K562 (cell line): Measurements from ENCODE around the gene ASS1. TPM values are rescaled to one million over a fixed set of nuclear protein-coding genes. Genes with fewer than 3 reads are reported as not detected.

ENCODE experiments used
- ATAC-seq: fragments of 200-7000 bp; cut with Tn5 transposase; 3 replicates; pipeline ENCODE4 v1.9.1; 2020; ENCODE audit warnings: moderate library complexity
- BruUV-seq: library from RNA; stranded (reverse); fragments of 400-500 nt; replicated peaks from 2 replicates; lab custom pipeline; 2021; lab: Mats Ljungman, UMichigan
- CTCF ChIA-PET: fragments of 300-600 bp; formaldehyde crosslinking; extraction: SDS; loops from one replicate; lab custom pipeline; 2021; ENCODE audit warnings: low intra/inter-chr PET ratio; lab: Yijun Ruan, JAX
- POLR2A ChIA-PET: fragments of 300-600, 350-650 bp; sonication (Branson Sonifier 250); formaldehyde crosslinking; extraction: SDS; loops from one replicate; lab custom pipeline; 2021; ENCODE audit warnings: antibody characterized with exemption, inconsistent platforms; lab: Yijun Ruan, JAX
- DNase-seq, 4 experiments: peaks; one replicate each; pipeline versions ENCODE4 v3.0.0 to v3.0.0-alpha.2; 2011 to 2018; ENCODE audit warnings: low spot score in 3 of 4, mixed read lengths in 3 of 4; ENCODE audit errors: extremely low read depth in 1 of 4
- FAIRE-seq: peaks from 2 replicates; lab custom pipeline; 2011; peaks lifted over from hg19 to GRCh38; lab: Jason Lieb, UNC
- H2AFZ ChIP-seq: 2 replicates; pipeline ENCODE4 v1.6.0; 2011; ENCODE audit warnings: low read depth, low read length, control low read depth, inconsistent platforms
- H3K27ac ChIP-seq: fragments of 200-600 bp; 3 replicates; pipeline ENCODE4 v1.8.0; 2011; ENCODE audit warnings: low read depth, mild to moderate bottlenecking, control low read depth, inconsistent platforms, low read length, moderate library complexity, mixed read lengths; ENCODE audit errors: extremely low read depth
- H3K27me3 ChIP-seq, 2 experiments: fragments of 300-600 bp in 1 of 2; 2 replicates in 1 of 2; 3 replicates in 1 of 2; pipeline versions ENCODE4 v1.6.0 to v1.8.0; 2011; ENCODE audit warnings: inconsistent platforms in 2 of 2, low read length in 2 of 2, mild to moderate bottlenecking in 1 of 2, mixed read lengths in 1 of 2, moderate library complexity in 1 of 2; ENCODE audit not compliant: control insufficient read depth in 2 of 2, insufficient read depth in 2 of 2
- H3K36me3 ChIP-seq: fragments of 300-600 bp; 3 replicates; pipeline ENCODE4 v1.8.0; 2011; ENCODE audit warnings: mild to moderate bottlenecking, low read length, inconsistent platforms; ENCODE audit not compliant: control insufficient read depth, insufficient read depth
- H3K4me1 ChIP-seq, 2 experiments: fragments of 200-600 bp in 1 of 2; replicated peaks in 1 of 2; 2 replicates in 1 of 2; 3 replicates in 1 of 2; pipeline versions ENCODE4 v1.5.1 to v1.8.0; 2011; ENCODE audit warnings: inconsistent platforms in 2 of 2, low read length in 2 of 2, mild to moderate bottlenecking in 1 of 2, mixed read lengths in 1 of 2, moderate library complexity in 1 of 2; ENCODE audit not compliant: control insufficient read depth in 2 of 2, insufficient read depth in 2 of 2
- H3K4me2 ChIP-seq: 2 replicates; pipeline ENCODE4 v1.6.1; 2011; ENCODE audit warnings: low read length, control low read depth, inconsistent platforms, mixed read lengths; ENCODE audit not compliant: insufficient read depth
- H3K4me3 ChIP-seq: fragments of 200-600 bp; sonication (generic), shearing (Covaris generic); 2 replicates; pipeline ENCODE4 v1.5.1; 2016; ENCODE audit warnings: control low read depth, inconsistent platforms
- H3K79me2 ChIP-seq: fragments of 200-600 bp; 3 replicates; pipeline ENCODE4 v1.8.0; 2011; ENCODE audit warnings: low read length, inconsistent platforms; ENCODE audit not compliant: control insufficient read depth, insufficient read depth
- H3K9ac ChIP-seq, 2 experiments: 2 replicates each; pipeline versions ENCODE4 v1.6.0 to v1.6.1; 2011; ENCODE audit warnings: low read depth in 2 of 2, low read length in 2 of 2, control low read depth in 1 of 2, inconsistent platforms in 1 of 2, mild to moderate bottlenecking in 1 of 2, mixed read lengths in 1 of 2; ENCODE audit not compliant: insufficient read depth in 1 of 2
- H3K9me1 ChIP-seq: one replicate; pipeline ENCODE4 v1.6.0; 2011; ENCODE audit warnings: inconsistent platforms, mild to moderate bottlenecking, low read length, moderate library complexity; ENCODE audit not compliant: control insufficient read depth, insufficient read depth
- H3K9me3 ChIP-seq: replicated peaks from 2 replicates; pipeline ENCODE4 v1.5.1; 2011; ENCODE audit warnings: low read depth, low read length, inconsistent platforms; ENCODE audit not compliant: control insufficient read depth, insufficient read depth
- H4K20me1 ChIP-seq: replicated peaks from 2 replicates; pipeline ENCODE4 v1.6.1; 2011; ENCODE audit warnings: low read length, inconsistent platforms, mixed read lengths; ENCODE audit not compliant: control insufficient read depth, insufficient read depth
- BCLAF1 ChIP-seq, 2 experiments: fragments of 450-650 bp in 1 of 2; IDR thresholded peaks; 2 replicates each; pipeline ENCODE4 v1.6.1; 2011 to 2017; ENCODE audit warnings: low read depth in 2 of 2, antibody characterized with exemption in 1 of 2, borderline replicate concordance in 1 of 2, low read length in 1 of 2, mild to moderate bottlenecking in 1 of 2, mixed read lengths in 1 of 2; ENCODE audit not compliant: control insufficient read depth in 1 of 2
- CHCHD3 ChIP-seq: fragments of 250-450 bp; sonication (Bioruptor Pico); IDR thresholded peaks from 2 replicates; pipeline ENCODE4 v2.1.2; 2022; ENCODE audit warnings: mild to moderate bottlenecking
- CLOCK ChIP-seq: fragments of 250-450 bp; sonication (Bioruptor Pico); IDR thresholded peaks from 2 replicates; pipeline ENCODE4 v1.4.0; 2020; ENCODE audit warnings: mild to moderate bottlenecking, moderate library complexity, borderline replicate concordance
- COPS2 ChIP-seq: fragments of 450-650 bp; conservative IDR thresholded peaks from 2 replicates; pipeline ENCODE4 v1.6.1; 2016; ENCODE audit warnings: mild to moderate bottlenecking, moderate library complexity
- FIP1L1 ChIP-seq: fragments of 200-400 bp; formaldehyde crosslinking; IDR thresholded peaks from 2 replicates; pipeline ENCODE4 v1.6.1; 2018; ENCODE audit warnings: mild to moderate bottlenecking, low read depth, low read length; ENCODE audit not compliant: poor library complexity, severe bottlenecking
- GTF2A2 ChIP-seq: IDR thresholded peaks from 2 replicates; pipeline ENCODE4 v1.6.1; 2016; ENCODE audit warnings: mild to moderate bottlenecking, missing genetic modification characterization, missing compliant biosample characterization
- HMG20A ChIP-seq: fragments of 450-650 bp; formaldehyde crosslinking; conservative IDR thresholded peaks from 2 replicates; pipeline ENCODE4 v1.4.0; 2020; ENCODE audit warnings: mild to moderate bottlenecking, mixed read lengths
- MTA2 ChIP-seq: fragments of 450-650 bp; IDR thresholded peaks from 2 replicates; pipeline ENCODE4 v1.6.1; 2016; ENCODE audit warnings: low read depth
- PHF20 ChIP-seq: fragments of 450-650 bp; IDR thresholded peaks from 2 replicates; pipeline ENCODE4 v1.6.1; 2018; ENCODE audit not compliant: partially characterized antibody
- RFX7 ChIP-seq: fragments of 250-450 bp; sonication (Bioruptor Pico); IDR thresholded peaks from 2 replicates; pipeline ENCODE4 v1.5.1; 2021; ENCODE audit warnings: mild to moderate bottlenecking
- SUPT5H ChIP-seq: fragments of 450-650 bp; IDR thresholded peaks from 2 replicates; pipeline ENCODE4 v1.6.1; 2016
- ZNF280A ChIP-seq: fragments of 450-650 bp; IDR thresholded peaks from 2 replicates; pipeline ENCODE4 v1.6.1; 2018; ENCODE audit warnings: mild to moderate bottlenecking, low read depth; ENCODE audit not compliant: partially characterized antibody
- ZNF3 ChIP-seq: fragments of 250-450 bp; sonication (Bioruptor Pico); IDR thresholded peaks from 2 replicates; pipeline ENCODE4 v1.5.0; 2021; ENCODE audit warnings: mild to moderate bottlenecking, moderate library complexity
- WGBS: fragments of 100-300 bp; shearing (Covaris generic); methylation state at CpG from one replicate; pipeline ENCODE4 v1.1.6; 2016; ENCODE audit warnings: low coverage, mixed read lengths; ENCODE audit not compliant: insufficient coverage; ENCODE audit errors: missing lambda C conversion rate; 5-methylcytosine and 5-hydroxymethylcytosine counted together
- in situ Hi-C: fragments of 300-500 bp; cut with MboI; formaldehyde crosslinking; loops from 4 replicates; pipeline ENCODE4 v1.15.0; 2018; ENCODE audit warnings: inconsistent platforms, mixed read lengths
- intact Hi-C: fragments of 100-400 bp; cut with micrococcal nuclease; formaldehyde crosslinking; loops from 2 replicates; pipeline ENCODE4 v1.14.2; 2022
- polyA plus RNA-seq, 8 experiments: library from polyadenylated mRNA; depleted of rRNA in 4 of 8; stranded (reverse) in 5 of 8; unstranded in 3 of 8; fragments of >200 nt; fragmentation: Nextera tagmentation in 2 of 8; fragmentation: Illumina TruSeq in 1 of 8; extraction: Ambion mirVana in 2 of 8; extraction: Trizol in 1 of 8; gene quantifications; 2 replicates each; pipeline versions ENCODE4 v1.2.1 to v1.2.3, GENCODE V29; 2011 to 2014; ENCODE audit warnings: inconsistent platforms in 1 of 8, missing spikeins in 1 of 8
- total RNA-seq, 7 experiments: library from RNA; depleted of rRNA in 6 of 7; stranded (reverse); fragments of >200 nt in 6 of 7; fragmentation: Illumina TruSeq in 2 of 7; extraction: Trizol in 2 of 7; gene quantifications; 2 replicates each; pipeline versions ENCODE4 v1.2.1 to v1.2.3, GENCODE V29; 2011 to 2021; ENCODE audit warnings: low replicate concordance in 1 of 7

Gene ASS1
- total and polyA plus RNA-seq, 9 of the 15 experiments (the other 6 are each of a cell fraction or from before 2014, with no cell fraction given), result 1.5 to 5.7 (median 3.7) TPM

GRCh38 chr9:130526193-130526853 is 81.6 kb downstream of the ASS1 start:
- Histone ChIP-seq H4K20me1 (no peaks in the 10 kb centered on the region), H2AFZ (no peak overlapping the region), H3K9me3 (no peaks in the 10 kb centered on the region), H3K9me1 (no peaks in the 10 kb centered on the region), H3K27ac (no peak overlapping the region), H3K4me2 (no peak overlapping the region), H3K9ac (peak overlapping the region in 1 of 2 experiments; percentile 37; a peak in 2 of 4 replicates), H3K4me1 (peaks cover 3 to 48% of the 10 kb centered on the region in 2 experiments; a peak in 4 of 5 replicates), H3K27me3 (no peaks in the 10 kb centered on the region), H3K36me3 (no peaks in the 10 kb centered on the region), H3K79me2 (no peaks in the 10 kb centered on the region), H3K4me3 (no peak overlapping the region)
- ChIA-PET CTCF (no interaction called here), POLR2A (interaction anchor here (0.7 kb wide), 1 partner anchor 8 kb away, joined by 4 read pairs; no protein-coding TSS in a partner anchor)
- in situ Hi-C loops (no loop called here), intact Hi-C loops (no loop called here)
- TF ChIP-seq SUPT5H, result no peak
- TF ChIP-seq CLOCK (CRISPR knock-in tag), result no peak
- TF ChIP-seq ZNF3 (CRISPR knock-in tag), result no peak
- no peak for TF ChIP-seq PHF20
- no peak for TF ChIP-seq GTF2A2 (tag)
- TF ChIP-seq BCLAF1 (IDR thresholded peaks at IDR 0.05; ENCODE audit: borderline replicate concordance in 1 of 2, control insufficient read depth in 1 of 2, low read depth in 2 of 2, low read length in 1 of 2), result no peak
- no peak for TF ChIP-seq MTA2
- no peak for TF ChIP-seq RFX7
- no peak for TF ChIP-seq COPS2
- no peak for TF ChIP-seq HMG20A (CRISPR knock-in tag)
- no peak for TF ChIP-seq CHCHD3 (CRISPR knock-in tag)
- no peak for TF ChIP-seq FIP1L1
- TF ChIP-seq ZNF280A, result no peak
- 45% methylated on average over 12 of the region's 18 CpGs for WGBS
- no peak for FAIRE-seq
- no peak for ATAC-seq
- no peak for DNase-seq
- no TSS peak for BruUV-seq
